T follicular helper cell (primary cell): ENCODE results near the gene CHST8.
"Not testable (repeated sequence)": the region's sequence is repeated elsewhere in the genome, so short reads cannot be mapped to it uniquely, and the experiment has no call there.

Experiments
- DNase-seq: peaks from one replicate; pipeline ENCODE4 v3.0.0-alpha.2; 2020; ENCODE audit warnings: low read depth

The CHST8 gene

GRCh38 chr19:33812388-33813330, 190.9 kb downstream of the CHST8 start:
- no peak for DNase-seq

GRCh38 chr19:33813391-33814101, 191.8 kb downstream of the CHST8 start:
- no peak for DNase-seq

GRCh38 chr19:33814181-33815165, 192.7 kb downstream of the CHST8 start:
- DNase-seq: no peak

- DNase-seq: no peak
Observed at GRCh38 chr19:33815380-33816340, 193.9 kb downstream of the CHST8 start.

GRCh38 chr19:33818411-33818810, 196.7 kb downstream of the CHST8 start:
- no peak for DNase-seq

- not testable (repeated sequence) for DNase-seq
Observed at GRCh38 chr19:33819078-33819477, 197.3 kb downstream of the CHST8 start.

GRCh38 chr19:33819506-33819879, 197.7 kb downstream of the CHST8 start:
- no peak for DNase-seq

GRCh38 chr19:33819880-33820781, 198.4 kb downstream of the CHST8 start:
- DNase-seq: peak; percentile 9

GRCh38 chr19:33821871-33822270, 200.1 kb downstream of the CHST8 start:
- no peak for DNase-seq
